GM19238 (cell line): ENCODE measurements around the gene SQOR.
"Not testable (repeated sequence)": the region's sequence is repeated elsewhere in the genome, so short reads cannot be mapped to it uniquely, and the experiment has no call there.

ENCODE experiments used
- DNase-seq: peaks from one replicate; pipeline ENCODE4 v3.0.0; 2011; ENCODE audit warnings: low spot score; ENCODE audit not compliant: insufficient read length

Gene SQOR

GRCh38 chr15:45630917-45631691 lies 3.7 kb upstream of the SQOR start:
- no peak for DNase-seq

- no peak for DNase-seq
Observed at GRCh38 chr15:45631776-45632175, 3.1 kb upstream of the SQOR start.

- DNase-seq, result peak; percentile 29
Observed at GRCh38 chr15:45635191-45635638, 386 bp downstream of the SQOR start.

- DNase-seq, result no peak
Observed at GRCh38 chr15:45635763-45636292, 999 bp downstream of the SQOR start.

- no peak for DNase-seq
Observed at GRCh38 chr15:45637141-45637540, 2.3 kb downstream of the SQOR start.

GRCh38 chr15:45637552-45638033 lies 2.8 kb downstream of the SQOR start:
- DNase-seq, result peak; percentile 54

- no peak for DNase-seq
Observed at GRCh38 chr15:45640616-45641015, 5.8 kb downstream of the SQOR start.

- no peak for DNase-seq
Observed at GRCh38 chr15:45641374-45641781, 6.5 kb downstream of the SQOR start.

GRCh38 chr15:45641999-45642932 lies 7.4 kb downstream of the SQOR start:
- DNase-seq, result no peak

GRCh38 chr15:45644437-45644836 lies 9.6 kb downstream of the SQOR start:
- no peak for DNase-seq

- no peak for DNase-seq
Observed at GRCh38 chr15:45645026-45645980, 10.5 kb downstream of the SQOR start.

GRCh38 chr15:45646220-45646619 lies 11.4 kb downstream of the SQOR start:
- DNase-seq, result no peak

GRCh38 chr15:45647828-45648227 lies 13.0 kb downstream of the SQOR start:
- no peak for DNase-seq

GRCh38 chr15:45648521-45649200 lies 13.8 kb downstream of the SQOR start:
- DNase-seq, result no peak

GRCh38 chr15:45650007-45650406 lies 15.2 kb downstream of the SQOR start:
- not testable (repeated sequence) for DNase-seq

GRCh38 chr15:45650889-45651525 lies 16.2 kb downstream of the SQOR start:
- no peak for DNase-seq

- no peak for DNase-seq
Observed at GRCh38 chr15:45653702-45654424, 19.0 kb downstream of the SQOR start.

GRCh38 chr15:45654749-45655148 lies 19.9 kb downstream of the SQOR start:
- no peak for DNase-seq

- no peak for DNase-seq
Observed at GRCh38 chr15:45657254-45657653, 22.4 kb downstream of the SQOR start.
